Activated CD4-positive, alpha-beta T cell treated with anti-CD3 and anti-CD28 coated beads for 36 hours (primary cell): ENCODE data around the gene N4BP2L2. TPM values are rescaled to one million over a fixed set of nuclear protein-coding genes. Genes with fewer than 3 reads are reported as not detected.

Source experiments
- ATAC-seq: fragments of 200-7000 bp; cut with Tn5 transposase; one replicate; pipeline ENCODE4 v1.10.0; 2021; ENCODE audit warnings: mild to moderate bottlenecking, moderate library complexity
- CTCF ChIA-PET: fragments of 350-600 bp; sonication (Branson Sonifier 250); formaldehyde crosslinking; loops from one replicate; lab custom pipeline; 2021; ENCODE audit warnings: antibody characterized with exemption; lab: Charles Lee
- POLR2A ChIA-PET: fragments of 350-600 bp; sonication (Branson Sonifier 250); formaldehyde crosslinking; loops from one replicate; lab custom pipeline; 2021; ENCODE audit warnings: antibody characterized with exemption, inconsistent platforms; lab: Charles Lee
- DNase-seq: peaks from one replicate; pipeline ENCODE4 v3.0.0-alpha.2; 2020
- H3K27ac Mint-ChIP-seq: one replicate; pipeline ENCODE4 v1.8.0; 2021; ENCODE audit warnings: mixed read lengths
- H3K27me3 Mint-ChIP-seq: one replicate; pipeline ENCODE4 v1.8.0; 2021; ENCODE audit warnings: mixed read lengths
- H3K36me3 Mint-ChIP-seq: one replicate; pipeline ENCODE4 v1.8.0; 2021; ENCODE audit warnings: low read depth, mixed read lengths
- H3K4me1 Mint-ChIP-seq: one replicate; pipeline ENCODE4 v1.8.0; 2021; ENCODE audit warnings: mixed read lengths
- H3K4me3 Mint-ChIP-seq: one replicate; pipeline ENCODE4 v1.8.0; 2021; ENCODE audit warnings: mild to moderate bottlenecking, moderate library complexity, mixed read lengths
- H3K9me3 Mint-ChIP-seq: one replicate; pipeline ENCODE4 v1.8.0; 2021; ENCODE audit warnings: low read depth, mixed read lengths
- intact Hi-C, 2 experiments: fragments of 100-400 bp; cut with DNase I in 1 of 2; cut with micrococcal nuclease in 1 of 2; formaldehyde crosslinking; loops; one replicate each; pipeline versions ENCODE4 v1.14.2 to v1.15.1; 2022 to 2024; cut with DNase I, micrococcal nuclease
- total RNA-seq, 2 experiments: library from RNA; stranded (reverse); gene quantifications; one replicate each; pipeline ENCODE4 v1.2.3, GENCODE V29; 2021

Gene N4BP2L2
- total RNA-seq, 2 experiments from 2014 or later, result 95.1 to 105 TPM

DNA sequence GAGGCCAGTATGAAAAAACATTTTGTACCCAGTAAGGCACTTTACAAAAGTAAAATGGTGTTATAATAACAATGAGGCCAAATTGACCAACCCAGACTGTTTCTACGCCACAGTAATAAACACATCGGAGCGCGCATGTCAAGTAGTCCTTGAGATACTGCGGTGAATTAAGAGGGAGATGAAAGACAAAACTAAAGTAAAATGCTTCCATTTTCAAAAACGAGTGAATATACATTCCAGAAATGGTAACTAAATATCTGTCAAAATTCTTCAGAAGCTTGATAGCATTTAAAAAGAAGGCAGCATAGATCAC lies 129.6 kb downstream of the N4BP2L2 start:
- peaks cover 22% of the 10 kb centered on the region for H3K36me3 Mint-ChIP-seq
- no peaks in the 10 kb centered on the region for H3K27me3 Mint-ChIP-seq

DNA sequence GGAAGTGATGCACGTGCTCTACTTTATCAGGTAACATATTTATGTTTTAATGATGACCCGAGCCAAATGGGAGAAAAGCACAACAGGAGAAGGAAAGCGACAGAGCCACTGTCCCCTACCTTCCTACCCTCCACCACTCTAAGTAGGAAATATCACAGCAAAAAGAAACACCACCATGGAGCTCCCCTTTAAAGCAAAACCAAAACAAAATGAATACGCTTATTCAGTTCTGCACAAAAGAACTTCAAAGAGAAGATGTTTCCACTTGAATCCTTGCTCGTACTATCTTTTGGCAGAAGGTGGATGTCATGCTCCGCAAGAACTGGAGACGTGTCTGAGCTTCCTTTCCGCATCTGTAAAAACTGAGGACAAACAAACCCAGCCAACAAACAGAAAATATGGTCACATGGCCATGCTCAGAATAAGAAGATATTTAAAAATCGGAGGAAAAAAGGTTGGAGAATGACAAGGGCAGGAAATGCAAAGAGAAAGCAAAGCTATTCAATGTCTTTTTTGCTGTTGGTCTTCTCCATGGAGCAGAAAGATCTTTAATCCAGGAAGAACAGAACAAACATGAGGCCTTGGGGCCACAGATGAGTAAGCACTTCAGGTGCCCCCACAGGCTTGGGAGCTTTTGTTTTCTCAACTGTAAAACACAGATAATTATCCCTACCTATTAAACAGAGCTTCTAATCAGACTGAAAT lies 130.1 kb downstream of the N4BP2L2 start:
- peak overlapping the region; percentile 85 for H3K27ac Mint-ChIP-seq
- H3K9me3 Mint-ChIP-seq, result no peaks in the 10 kb centered on the region
- ATAC-seq (peak; percentile 53), DNase-seq (no peak)
- intact Hi-C loops, result loop anchor here (1.0 to 2.0 kb wide), 2 partner anchors 18 kb away; no protein-coding TSS in a partner anchor
- peaks cover 30% of the 10 kb centered on the region for H3K4me1 Mint-ChIP-seq
- H3K4me3 Mint-ChIP-seq, result peak overlapping the region; percentile 68
- CTCF ChIA-PET, result interaction anchor here (0.6 to 1.4 kb wide), 5 partner anchors 20 to 1575 kb away, joined by 3 to 9 read pairs (median 4); partner anchors contain the start of gene N4BP2L1
- POLR2A ChIA-PET, result interaction anchor here (0.5 to 1.2 kb wide), 3 partner anchors 18 to 1946 kb away, joined by 3 to 4 read pairs (median 4); partner anchors contain the start of gene N4BP2L1
- peaks cover 22% of the 10 kb centered on the region for H3K36me3 Mint-ChIP-seq
- H3K27me3 Mint-ChIP-seq, result no peaks in the 10 kb centered on the region

More for the DNA sequence above, 129.6 kb downstream of the N4BP2L2 start:
- Mint-ChIP-seq H3K27ac (no peak overlapping the region), H3K9me3 (no peaks in the 10 kb centered on the region), H3K4me3 (no peak overlapping the region), H3K4me1 (peaks cover 30% of the 10 kb centered on the region)
- intact Hi-C loops, result loop anchor here in 1 of 2 experiments (2.0 kb wide), 1 partner anchor 18 kb away; no protein-coding TSS in a partner anchor
- ChIA-PET CTCF (interaction anchor here (1.0 to 1.7 kb wide), 3 partner anchors 14 to 499 kb away, joined by 4 to 9 read pairs (median 8); no protein-coding TSS in a partner anchor), POLR2A (interaction anchor here (1.1 kb wide), 1 partner anchor 18 kb away, joined by 4 read pairs; no protein-coding TSS in a partner anchor)
- no peak for DNase-seq
- no peak for ATAC-seq

DNA sequence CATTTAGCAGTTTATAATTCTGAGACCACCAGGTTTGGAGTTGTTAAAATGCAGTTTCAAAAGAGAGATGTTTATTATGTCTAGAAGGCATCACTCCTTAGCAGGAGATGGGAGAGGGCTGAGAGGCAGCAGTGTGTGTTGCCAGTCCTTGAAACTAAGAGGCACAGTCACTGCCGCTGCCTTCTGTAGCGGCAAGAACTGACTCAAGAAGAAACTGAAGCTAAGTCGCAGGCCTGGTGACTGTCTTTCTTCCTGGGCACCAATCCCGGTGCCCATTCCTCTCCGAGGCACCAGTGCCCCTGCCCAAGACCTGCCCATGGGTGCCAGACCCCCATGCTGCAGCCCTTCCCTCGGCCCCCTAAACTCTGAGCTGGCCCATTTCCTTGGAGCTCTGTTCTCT lies 130.7 kb downstream of the N4BP2L2 start:
- H3K4me1 Mint-ChIP-seq, result peaks cover 30% of the 10 kb centered on the region
- H3K36me3 Mint-ChIP-seq, result peaks cover 27% of the 10 kb centered on the region
- ATAC-seq (peak; percentile 91), DNase-seq (peak; percentile 60)
- intact Hi-C loops, result loop anchor here (1.0 to 2.0 kb wide), 2 partner anchors 18 to 19 kb away; no protein-coding TSS in a partner anchor
- no peaks in the 10 kb centered on the region for H3K9me3 Mint-ChIP-seq
- no peaks in the 10 kb centered on the region for H3K27me3 Mint-ChIP-seq
- H3K4me3 Mint-ChIP-seq, result peak overlapping the region; percentile 68
- ChIA-PET POLR2A (interaction anchor here (0.5 to 1.2 kb wide), 3 partner anchors 19 to 1945 kb away, joined by 3 to 4 read pairs (median 4); partner anchors contain the start of gene N4BP2L1), CTCF (interaction anchor here (0.6 to 1.4 kb wide), 3 partner anchors 20 to 1575 kb away, joined by 3 to 5 read pairs (median 3); partner anchors contain the start of gene N4BP2L1)
- peak overlapping the region; percentile 85 for H3K27ac Mint-ChIP-seq

DNA sequence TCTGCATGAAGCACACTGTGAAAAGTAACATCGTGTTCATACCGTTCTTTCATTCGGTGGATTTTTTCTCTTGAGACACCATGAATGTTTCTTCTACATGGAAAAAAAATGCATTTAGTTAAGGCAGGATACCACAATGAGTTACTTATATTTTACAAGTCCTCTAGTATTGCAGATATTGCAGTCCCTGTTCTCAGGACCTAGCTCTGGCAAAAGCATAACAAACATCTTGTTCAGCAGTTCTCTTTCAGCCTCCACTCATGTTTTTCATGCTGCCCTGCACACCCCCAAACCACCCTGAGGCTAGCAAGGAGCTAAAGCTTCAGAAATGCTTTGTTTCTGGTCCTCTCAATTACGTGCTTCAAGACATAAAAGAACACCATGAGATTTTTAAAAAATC lies 135.5 kb downstream of the N4BP2L2 start:
- ATAC-seq (no peak), DNase-seq (no peak)
- H3K36me3 Mint-ChIP-seq, result peaks cover 39% of the 10 kb centered on the region
- no peak overlapping the region for H3K4me3 Mint-ChIP-seq
- ChIA-PET POLR2A (interaction anchor here (0.6 kb wide), 1 partner anchor 464 kb away, joined by 3 read pairs; no protein-coding TSS in a partner anchor), CTCF (interaction anchor here (0.9 to 1.5 kb wide), 3 partner anchors 11 to 131 kb away, joined by 3 read pairs; no protein-coding TSS in a partner anchor)
- peaks cover 7% of the 10 kb centered on the region for H3K4me1 Mint-ChIP-seq
- H3K9me3 Mint-ChIP-seq, result no peaks in the 10 kb centered on the region
- H3K27me3 Mint-ChIP-seq, result no peaks in the 10 kb centered on the region
- H3K27ac Mint-ChIP-seq, result no peak overlapping the region
- intact Hi-C loops, result no loop called here

DNA sequence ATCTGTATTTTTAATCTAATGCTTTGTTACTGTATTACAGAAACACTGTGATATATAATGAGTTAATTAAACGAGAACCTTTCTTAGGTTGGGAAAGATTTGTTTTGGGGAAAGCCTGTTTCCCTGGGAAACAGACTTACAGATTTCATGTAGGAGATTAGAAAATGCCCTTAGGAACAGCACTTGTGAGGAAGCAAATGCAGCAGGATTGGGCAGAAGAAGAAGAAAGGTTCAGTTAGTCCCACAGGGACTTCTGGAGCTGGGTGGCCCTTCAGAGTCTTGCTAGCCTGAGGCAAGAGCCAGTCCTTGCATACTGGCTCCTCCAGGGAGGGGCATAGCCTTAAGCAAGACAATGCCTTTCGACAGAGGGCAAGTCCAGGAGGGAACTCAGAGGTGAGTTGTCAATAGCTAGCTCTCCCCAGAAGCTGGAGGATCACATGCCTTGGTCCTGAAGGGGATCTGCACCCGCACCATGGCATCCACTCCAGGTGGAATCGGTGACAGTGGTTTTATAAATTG lies 147.4 kb downstream of the N4BP2L2 start:
- POLR2A ChIA-PET, result no interaction called here
- peaks cover 11% of the 10 kb centered on the region for H3K36me3 Mint-ChIP-seq
- peaks cover 2% of the 10 kb centered on the region for H3K4me1 Mint-ChIP-seq
- H3K4me3 Mint-ChIP-seq, result no peak overlapping the region
- H3K27me3 Mint-ChIP-seq, result no peaks in the 10 kb centered on the region
- DNase-seq, result no peak
- no peak for ATAC-seq
- no peaks in the 10 kb centered on the region for H3K9me3 Mint-ChIP-seq
- CTCF ChIA-PET, result no interaction called here
- no peak overlapping the region for H3K27ac Mint-ChIP-seq
- intact Hi-C loops, result no loop called here

DNA sequence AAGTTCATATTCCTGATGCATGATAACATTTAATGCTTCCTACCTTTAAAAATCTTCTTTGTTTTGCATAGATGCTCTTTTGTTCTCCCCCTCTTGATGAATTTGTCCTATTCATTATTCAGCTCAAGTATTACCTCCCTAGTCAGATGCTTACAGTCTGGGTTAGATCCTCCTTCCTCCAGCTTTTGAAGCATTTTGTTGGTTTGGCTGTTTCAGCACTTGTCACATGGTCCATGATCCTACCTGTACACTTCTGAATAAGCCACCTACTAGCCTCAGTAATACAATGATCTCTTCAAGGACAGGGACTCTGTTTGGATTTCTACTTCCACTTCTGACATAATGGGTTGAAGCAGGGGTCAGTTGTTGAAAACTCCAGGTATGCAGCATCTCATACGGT lies 148.1 kb downstream of the N4BP2L2 start:
- ATAC-seq (no peak), DNase-seq (no peak)
- Mint-ChIP-seq H3K4me1 (peaks cover 2% of the 10 kb centered on the region), H3K27me3 (no peaks in the 10 kb centered on the region), H3K4me3 (no peak overlapping the region), H3K27ac (no peak overlapping the region), H3K9me3 (no peaks in the 10 kb centered on the region), H3K36me3 (peaks cover 9% of the 10 kb centered on the region)
- POLR2A ChIA-PET, result no interaction called here
- CTCF ChIA-PET, result interaction anchor here (0.5 to 0.7 kb wide), 2 partner anchors 9 to 1291 kb away, joined by 3 to 4 read pairs; no protein-coding TSS in a partner anchor
- intact Hi-C loops, result no loop called here

DNA sequence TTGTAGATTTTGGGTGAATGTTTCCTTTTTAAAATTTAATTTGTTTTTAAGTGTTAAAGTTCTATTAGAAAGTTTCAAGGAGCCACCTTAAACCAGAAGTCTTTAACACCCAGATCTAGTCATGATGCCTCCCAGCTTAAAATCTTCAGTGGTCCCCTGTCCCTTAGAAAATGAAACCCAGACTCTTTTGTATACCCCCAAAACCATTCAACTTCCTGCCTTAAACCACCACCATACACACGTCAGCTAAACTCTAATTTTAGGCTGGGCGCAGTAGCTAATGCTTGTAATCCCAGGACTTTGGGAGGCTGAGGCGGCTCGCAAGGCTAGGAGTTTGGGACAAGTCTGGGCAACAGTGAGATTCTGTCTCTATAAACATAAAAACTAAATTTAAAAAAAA lies 148.5 kb downstream of the N4BP2L2 start:
- Mint-ChIP-seq H3K27me3 (no peaks in the 10 kb centered on the region), H3K9me3 (no peaks in the 10 kb centered on the region), H3K36me3 (peaks cover 9% of the 10 kb centered on the region), H3K27ac (no peak overlapping the region), H3K4me1 (peaks cover 2% of the 10 kb centered on the region), H3K4me3 (no peak overlapping the region)
- intact Hi-C loops, result no loop called here
- DNase-seq (no peak), ATAC-seq (no peak)
- CTCF ChIA-PET, result interaction anchor here (0.5 to 0.7 kb wide), 2 partner anchors 8 to 1291 kb away, joined by 3 to 4 read pairs; no protein-coding TSS in a partner anchor
- POLR2A ChIA-PET, result no interaction called here

DNA sequence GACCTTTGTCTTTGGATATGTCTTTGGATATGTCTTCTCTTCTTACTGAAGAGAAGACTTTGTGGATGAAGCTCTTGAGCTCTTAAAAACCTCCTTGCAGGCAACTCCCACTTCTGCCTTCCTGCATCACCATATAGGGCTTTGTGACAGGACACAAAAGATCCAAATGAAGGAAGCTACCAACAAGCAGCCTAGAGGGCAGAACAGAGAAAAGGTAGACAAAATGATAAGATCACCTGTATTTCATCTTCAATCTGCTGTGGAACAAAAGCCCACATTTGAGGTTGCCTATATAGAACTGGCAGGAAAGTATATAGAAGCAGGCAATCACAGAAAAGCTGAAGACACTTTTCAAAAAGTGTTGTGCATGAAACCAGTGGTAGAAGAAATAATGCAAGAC lies 153.2 kb downstream of the N4BP2L2 start:
- H3K4me1 Mint-ChIP-seq, result peaks cover under 1% of the 10 kb centered on the region
- no peak overlapping the region for H3K27ac Mint-ChIP-seq
- no peak for DNase-seq
- no peaks in the 10 kb centered on the region for H3K27me3 Mint-ChIP-seq
- no peaks in the 10 kb centered on the region for H3K9me3 Mint-ChIP-seq
- H3K4me3 Mint-ChIP-seq, result no peak overlapping the region
- ChIA-PET CTCF (interaction anchor here (0.7 to 1.1 kb wide), 2 partner anchors 48 to 57 kb away, joined by 3 read pairs; no protein-coding TSS in a partner anchor), POLR2A (no interaction called here)
- H3K36me3 Mint-ChIP-seq, result peaks cover 5% of the 10 kb centered on the region
- intact Hi-C loops, result no loop called here
- no peak for ATAC-seq

DNA sequence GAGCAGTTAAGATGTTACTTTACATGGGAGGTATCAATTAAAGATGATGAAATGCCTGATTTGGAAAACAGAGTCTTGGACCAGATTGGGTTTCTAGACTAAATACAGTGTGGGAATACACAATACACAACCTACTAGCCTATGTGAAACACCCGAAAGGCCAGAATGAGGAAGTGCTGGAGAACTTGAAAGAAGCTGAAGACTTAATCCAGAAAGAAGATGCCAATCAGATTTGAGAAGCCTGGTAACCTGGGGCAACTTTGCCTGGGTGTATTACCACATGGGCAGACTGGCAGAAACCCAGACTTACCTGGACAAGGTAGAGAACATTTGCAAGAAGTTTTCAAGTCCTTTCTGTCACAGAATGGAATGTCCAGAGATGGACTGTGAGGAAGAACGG lies 153.9 kb downstream of the N4BP2L2 start:
- POLR2A ChIA-PET, result no interaction called here

DNA sequence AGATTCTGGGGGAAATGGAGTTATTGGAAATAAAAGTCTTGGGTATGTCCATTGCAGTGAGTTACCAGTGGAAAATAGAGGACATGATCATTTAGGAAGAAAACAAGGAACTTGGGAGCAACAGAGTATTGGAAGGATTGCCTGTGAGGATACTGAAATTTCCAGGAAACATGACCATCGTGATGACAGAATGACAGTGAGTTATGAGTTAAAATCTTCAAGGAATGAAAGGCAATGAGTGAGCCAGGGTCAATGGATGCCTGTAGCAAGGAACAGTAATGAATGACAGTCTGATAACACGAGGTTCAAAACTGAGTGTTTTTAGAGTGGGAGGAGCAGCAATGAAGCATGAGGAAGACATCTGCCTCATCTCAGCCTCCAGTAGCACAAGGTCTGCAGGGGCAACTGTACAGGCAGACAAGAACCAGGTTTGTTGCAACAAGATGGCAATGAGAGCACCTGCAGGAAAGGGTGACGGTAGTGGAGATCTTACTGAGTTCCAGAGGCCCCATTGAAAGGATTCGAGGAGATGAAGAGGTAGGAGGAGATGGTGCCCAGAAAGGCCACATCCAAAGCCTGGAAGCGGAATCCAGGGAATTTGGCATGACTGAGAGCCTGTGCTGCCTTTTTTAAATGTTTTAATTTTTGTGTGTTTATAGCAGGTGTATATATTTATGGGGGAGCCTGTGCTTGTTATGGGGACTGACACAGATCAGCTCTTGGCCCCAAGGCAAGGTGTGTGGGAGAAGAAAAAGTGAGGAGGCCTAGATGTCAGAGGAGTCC lies 154.6 kb downstream of the N4BP2L2 start:
- CTCF ChIA-PET, result interaction anchor here (0.7 kb wide), 1 partner anchor 370 kb away, joined by 3 read pairs; no protein-coding TSS in a partner anchor

More for the DNA sequence above, 153.9 kb downstream of the N4BP2L2 start:
- no peaks in the 10 kb centered on the region for H3K4me1 Mint-ChIP-seq
- CTCF ChIA-PET, result interaction anchor here (0.6 to 1.1 kb wide), 3 partner anchors 58 to 370 kb away, joined by 3 read pairs; no protein-coding TSS in a partner anchor
- H3K27ac Mint-ChIP-seq, result no peak overlapping the region
- H3K4me3 Mint-ChIP-seq, result no peak overlapping the region
- intact Hi-C loops, result loop anchor here in 1 of 2 experiments (5.0 kb wide), 1 partner anchor 58 kb away; no protein-coding TSS in a partner anchor
- no peak for ATAC-seq
- no peaks in the 10 kb centered on the region for H3K27me3 Mint-ChIP-seq
- no peaks in the 10 kb centered on the region for H3K9me3 Mint-ChIP-seq
- peaks cover 5% of the 10 kb centered on the region for H3K36me3 Mint-ChIP-seq
- DNase-seq, result no peak

More for the DNA sequence above, 154.6 kb downstream of the N4BP2L2 start:
- Mint-ChIP-seq H3K36me3 (peaks cover 8% of the 10 kb centered on the region), H3K4me1 (no peaks in the 10 kb centered on the region), H3K27me3 (no peaks in the 10 kb centered on the region), H3K9me3 (no peaks in the 10 kb centered on the region), H3K4me3 (no peak overlapping the region), H3K27ac (no peak overlapping the region)
- DNase-seq, result no peak
- POLR2A ChIA-PET, result no interaction called here
- ATAC-seq, result no peak
- intact Hi-C loops, result loop anchor here in 1 of 2 experiments (2.0 to 5.0 kb wide), 2 partner anchors 58 to 201 kb away; no protein-coding TSS in a partner anchor
